Left colon (tissue), 2 donors: ENCODE results near the gene ERCC5. TPM values are rescaled to one million over a fixed set of nuclear protein-coding genes. Genes with fewer than 3 reads are reported as not detected.

ENCODE experiments used
- ATAC-seq: fragments of 200-7000 bp; cut with Tn5 transposase; one replicate; pipeline ENCODE4 v1.9.1; 2020; ENCODE audit warnings: mild to moderate bottlenecking, moderate library complexity
- DNase-seq, 2 donors: peaks; one replicate each; pipeline ENCODE4 v3.0.0-alpha.2; 2020
- intact Hi-C, 2 donors: fragments of 100-400 bp; cut with DNase I in 1 of 2; cut with micrococcal nuclease in 1 of 2; formaldehyde crosslinking; loops; one replicate each; pipeline versions ENCODE4 v1.11.2 to v1.14.0; 2022; cut with DNase I, micrococcal nuclease
- total RNA-seq, 2 donors: library from RNA; stranded (reverse); fragmentation: NEBNext Ultra II Directional; extraction: Animal tissue kit (Norgen Biotek cat#: 25700); gene quantifications; one replicate each; pipeline ENCODE4 v1.2.1, GENCODE V29; 2021
- donor health status: DM: no; HTN: no; CAD: no.
- donor health status: DM: yes; HTN: yes; CAD: no.

The ERCC5 gene
- total RNA-seq, 2 donors from 2014 or later = 54.1 to 66.1 TPM

GRCh38 chr13:102909971-102910370 lies 64.1 kb downstream of the ERCC5 start:
- intact Hi-C loops = no loop called here
- ATAC-seq (no peak), DNase-seq (no peak)

GRCh38 chr13:102911336-102911735 lies 65.5 kb downstream of the ERCC5 start:
- intact Hi-C loops = no loop called here
- DNase-seq (no peak), ATAC-seq (no peak)

DNA sequence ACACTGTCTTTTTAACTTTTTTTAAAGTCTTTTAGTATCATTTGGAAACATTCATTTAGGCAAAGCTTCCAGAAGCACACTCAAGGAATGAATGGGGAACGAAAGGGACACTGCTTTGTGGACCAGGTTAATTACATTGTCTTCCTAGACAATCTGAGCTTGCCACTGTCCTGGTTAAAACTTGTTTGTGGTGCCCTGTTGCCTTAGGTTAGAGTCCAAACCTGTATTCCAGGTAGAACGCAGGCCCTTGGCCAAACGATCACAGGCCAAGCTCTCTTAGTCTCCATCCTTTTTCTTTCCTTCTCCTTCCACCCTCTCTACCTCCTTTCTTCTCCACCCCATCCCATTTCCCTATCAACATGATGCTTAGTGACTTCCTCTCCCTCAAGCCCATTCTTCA lies 66.8 kb downstream of the ERCC5 start:
- ATAC-seq = no peak
- DNase-seq = no peak
- intact Hi-C loops = no loop called here

- ATAC-seq = peak; percentile 60
- intact Hi-C loops = no loop called here
- no peak for DNase-seq
Measured at GRCh38 chr13:102913914-102914313, 68.1 kb downstream of the ERCC5 start.

DNA sequence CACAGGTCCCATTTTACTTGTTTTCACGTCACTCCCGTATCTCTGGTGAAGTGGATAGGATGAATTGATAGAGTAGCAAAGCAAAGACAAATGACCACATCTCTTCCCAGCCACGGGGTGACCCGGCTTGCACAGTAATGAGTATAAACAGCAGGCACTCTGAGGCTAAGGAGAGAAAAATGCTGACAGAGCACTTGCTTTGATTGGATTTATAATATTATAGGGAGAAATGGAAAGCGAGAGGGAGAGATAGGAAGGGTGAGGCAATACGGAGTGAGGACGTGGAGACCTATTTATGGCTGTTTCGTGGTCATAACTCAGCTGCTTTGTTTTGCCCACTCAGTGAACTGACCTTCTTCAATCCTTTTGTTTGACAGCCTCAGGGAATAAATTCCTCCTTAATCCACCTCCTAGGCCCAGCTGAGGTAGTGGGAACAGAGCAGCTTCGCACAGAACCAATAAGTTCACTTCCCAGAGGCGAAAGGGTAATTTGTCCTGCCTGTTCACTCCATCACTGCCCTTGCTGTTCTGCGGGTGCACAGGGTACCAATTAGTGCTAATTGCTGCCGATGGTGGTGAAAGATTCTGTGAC lies 68.6 kb downstream of the ERCC5 start:
- DNase-seq (no peak), ATAC-seq (no peak)
- intact Hi-C loops = no loop called here

DNA sequence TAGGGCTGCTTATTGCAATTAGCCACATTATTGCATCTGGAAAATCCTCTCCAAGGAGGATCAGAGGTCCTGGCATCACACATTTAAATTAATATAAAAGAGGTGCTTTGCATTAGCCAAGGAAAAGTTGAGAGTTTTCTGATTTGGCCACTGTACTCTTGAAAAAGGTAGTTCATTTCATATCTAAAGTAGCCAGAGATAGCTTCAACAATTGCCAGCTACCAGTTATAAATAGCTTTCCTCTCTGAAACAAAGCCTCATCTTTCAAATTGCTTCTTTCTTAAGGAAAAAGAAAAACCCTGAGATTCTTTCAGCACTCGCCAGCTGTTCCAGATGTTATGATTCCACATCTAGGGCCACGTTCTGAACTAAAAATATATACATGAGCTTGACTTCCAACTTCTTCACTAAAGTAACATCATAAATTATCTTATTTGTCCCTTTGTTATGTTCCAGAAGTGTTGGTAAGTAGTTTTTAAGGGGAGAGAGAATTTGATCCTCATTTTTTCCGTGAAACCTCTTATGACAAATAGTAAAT lies 69.6 kb downstream of the ERCC5 start:
- intact Hi-C loops = no loop called here
- no peak for ATAC-seq

DNA sequence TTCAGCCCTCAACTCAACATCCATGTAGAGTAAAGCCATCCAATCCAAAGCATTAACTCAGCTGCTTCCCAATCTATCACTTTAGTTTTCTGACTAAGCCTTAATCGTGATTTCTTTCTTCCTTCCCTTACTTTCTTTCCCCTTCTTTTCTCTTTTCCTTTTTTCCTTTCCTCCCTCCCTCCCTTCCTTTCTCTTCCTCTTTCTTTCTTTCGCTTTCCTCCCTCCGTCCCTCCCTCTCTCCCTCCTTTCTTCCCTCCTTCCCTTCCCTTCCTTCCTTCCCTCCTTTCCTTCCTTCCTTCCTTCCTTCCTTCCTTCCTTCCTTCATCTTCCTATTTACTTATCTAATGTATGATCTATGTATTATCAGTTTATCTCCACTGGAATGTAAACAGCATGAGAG lies 71.2 kb downstream of the ERCC5 start:
- ATAC-seq (no peak), DNase-seq (no peak)
- intact Hi-C loops = no loop called here

More for the DNA sequence above, 69.6 kb downstream of the ERCC5 start:
- DNase-seq = no peak

- intact Hi-C loops = no loop called here
- DNase-seq (no peak), ATAC-seq (no peak)
Measured at GRCh38 chr13:102922184-102922583, 76.4 kb downstream of the ERCC5 start.

Other genes starting within 250 kb of the ERCC5 start
- 10 to 100 TPM; 37.0 to 38.1 TPM for gene TPP2, start 249.0 kb upstream of the ERCC5 start, total RNA-seq
- not detected for gene METTL21C, start 151.0 kb upstream of the ERCC5 start, total RNA-seq
- 1 to 10 TPM; 3.8 to 4.0 TPM for gene TEX30, start 72.2 kb upstream of the ERCC5 start, total RNA-seq
- gene POGLUT2, start 47.1 kb upstream of the ERCC5 start, total RNA-seq = 1 to 10 TPM in 1 of 2 donors, under 1 TPM in 1; 0.79 to 1.1 TPM
- gene BIVM, start 46.9 kb upstream of the ERCC5 start, total RNA-seq = 10 to 100 TPM; 14.9 to 15.1 TPM
- 1 to 10 TPM in 1 of 2 donors, under 1 TPM in 1; 0.09 to 2.5 TPM for gene SLC10A2, start 220.4 kb downstream of the ERCC5 start, total RNA-seq